ENCODE results near the gene TBC1D1.

DNA sequence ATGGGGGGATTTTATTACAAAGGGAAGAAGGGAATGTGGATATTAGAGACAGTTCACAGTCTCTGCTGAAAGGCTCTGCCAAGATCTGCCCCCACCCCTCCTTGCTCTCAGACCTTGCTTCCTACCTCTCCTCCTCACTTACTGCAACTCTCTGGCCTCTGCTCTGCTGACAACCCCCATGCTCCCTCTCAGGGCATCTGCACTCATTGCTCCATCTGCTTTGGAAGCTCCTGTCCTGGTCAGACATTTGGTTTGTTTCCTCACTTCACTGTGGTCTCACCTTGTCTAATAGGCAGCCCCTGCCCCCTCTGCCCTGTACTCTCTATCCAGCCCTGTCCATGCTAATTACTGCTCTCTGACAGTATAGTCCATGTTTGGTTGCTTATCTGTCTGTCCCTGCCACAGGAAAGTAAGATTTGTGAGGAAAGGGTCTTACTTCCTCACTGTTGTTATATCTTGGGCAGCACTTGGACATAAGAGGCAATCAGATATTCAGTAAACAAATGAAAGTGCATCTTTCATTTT is 258.6 kb downstream of the TBC1D1 start:
- TF ChIP-seq, protein P1, sequence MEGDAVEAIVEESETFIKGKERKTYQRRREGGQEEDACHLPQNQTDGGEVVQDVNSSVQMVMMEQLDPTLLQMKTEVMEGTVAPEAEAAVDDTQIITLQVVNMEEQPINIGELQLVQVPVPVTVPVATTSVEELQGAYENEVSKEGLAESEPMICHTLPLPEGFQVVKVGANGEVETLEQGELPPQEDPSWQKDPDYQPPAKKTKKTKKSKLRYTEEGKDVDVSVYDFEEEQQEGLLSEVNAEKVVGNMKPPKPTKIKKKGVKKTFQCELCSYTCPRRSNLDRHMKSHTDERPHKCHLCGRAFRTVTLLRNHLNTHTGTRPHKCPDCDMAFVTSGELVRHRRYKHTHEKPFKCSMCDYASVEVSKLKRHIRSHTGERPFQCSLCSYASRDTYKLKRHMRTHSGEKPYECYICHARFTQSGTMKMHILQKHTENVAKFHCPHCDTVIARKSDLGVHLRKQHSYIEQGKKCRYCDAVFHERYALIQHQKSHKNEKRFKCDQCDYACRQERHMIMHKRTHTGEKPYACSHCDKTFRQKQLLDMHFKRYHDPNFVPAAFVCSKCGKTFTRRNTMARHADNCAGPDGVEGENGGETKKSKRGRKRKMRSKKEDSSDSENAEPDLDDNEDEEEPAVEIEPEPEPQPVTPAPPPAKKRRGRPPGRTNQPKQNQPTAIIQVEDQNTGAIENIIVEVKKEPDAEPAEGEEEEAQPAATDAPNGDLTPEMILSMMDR (IDR thresholded peaks at IDR 0.05), result no peak
- no peak for TF ChIP-seq POLR2A (IDR thresholded peaks at IDR 0.05)
